Ishikawa (cell line): ENCODE results near the gene PTPRJ.

Source experiments
- CEBPB ChIP-seq: IDR thresholded peaks from 2 replicates; pipeline ENCODE4 v1.6.1; 2012
- CREB1 ChIP-seq: IDR thresholded peaks from 2 replicates; pipeline ENCODE4 v1.6.1; 2012; ENCODE audit warnings: low read depth
- EGR1 ChIP-seq: IDR thresholded peaks from 2 replicates; pipeline ENCODE4 v1.6.1; 2012
- MAX ChIP-seq: IDR thresholded peaks from 2 replicates; pipeline ENCODE4 v1.6.1; 2012
- REST ChIP-seq: IDR thresholded peaks from 2 replicates; pipeline ENCODE4 v1.6.1; 2012; ENCODE audit warnings: low read depth, mild to moderate bottlenecking
- TAF1 ChIP-seq: IDR thresholded peaks from 2 replicates; pipeline ENCODE4 v1.6.1; 2012; ENCODE audit warnings: low read depth, mild to moderate bottlenecking
- TCF12 ChIP-seq: IDR thresholded peaks from 2 replicates; pipeline ENCODE4 v1.6.1; 2012; ENCODE audit warnings: low read depth
- YY1 ChIP-seq: IDR thresholded peaks from 2 replicates; pipeline ENCODE4 v1.6.1; 2012; ENCODE audit warnings: low read depth

- TF ChIP-seq TCF12 (no peak), TAF1 (no peak), EGR1 (no peak), CREB1 (no peak), CEBPB (no peak), YY1 (no peak), REST (no peak), MAX (no peak)
Measured at GRCh38 chr11:48083421-48083820, 103.1 kb downstream of the PTPRJ start.
